ENCODE results near the gene ANO6.
"Not testable (repeated sequence)": the region's sequence is repeated elsewhere in the genome, so short reads cannot be mapped to it uniquely, and the experiment has no call there.

Gene ANO6

DNA sequence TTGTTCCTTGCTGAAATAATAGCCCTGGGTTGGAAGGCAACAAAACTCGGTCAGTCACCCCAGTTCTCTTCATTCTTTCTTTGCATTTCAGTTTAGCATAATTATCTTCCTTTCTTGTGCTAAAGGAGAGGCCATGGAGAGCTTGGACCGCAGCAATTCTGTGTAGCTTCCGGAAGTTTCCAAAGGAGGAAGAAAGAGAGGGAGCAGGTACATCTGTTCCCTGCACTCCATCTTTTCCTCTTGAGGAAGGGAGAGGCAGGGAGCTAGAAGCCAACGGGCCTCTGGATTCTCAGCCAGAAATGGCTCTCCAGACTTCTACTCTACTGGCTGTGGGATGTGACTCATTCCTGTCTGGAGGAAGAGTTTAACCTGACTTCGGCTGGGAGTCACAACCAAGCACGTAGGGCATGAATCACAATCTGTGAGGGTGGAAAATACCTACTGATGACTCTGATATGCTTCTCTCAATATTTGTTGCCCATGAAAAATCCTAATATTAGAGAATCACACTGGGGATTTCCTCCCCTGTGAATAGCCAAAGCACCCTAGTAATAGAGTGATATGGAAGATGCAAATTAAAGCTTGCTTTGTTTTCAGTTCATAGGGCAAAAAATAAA lies 17.0 kb downstream of the ANO6 start:
- Histone ChIP-seq H3K79me2 (ENCODE audit: low read length) (peaks cover 86% of the 10 kb centered on the region), H4K20me1 (ENCODE audit: insufficient read depth, low read length) (no peaks in the 10 kb centered on the region), H3K9me3 (replicated peaks; ENCODE audit: insufficient read depth, low read length) (no peaks in the 10 kb centered on the region), H3K4me3 (ENCODE audit: low read length) (no peak overlapping the region), H2AFZ (ENCODE audit: low read length) (no peak overlapping the region), H3K9me2 (replicated peaks; ENCODE audit: insufficient read depth, low read length) (no peaks in the 10 kb centered on the region), H3F3A (ENCODE audit: insufficient read depth, low read length) (peaks cover 4% of the 10 kb centered on the region; the same call in 1 of the 2 replicates), H3K27ac (ENCODE audit: low read length) (no peak overlapping the region), H3K4me1 (ENCODE audit: low read length) (peaks cover 31% of the 10 kb centered on the region), H3K4me2 (ENCODE audit: low read depth, low read length) (no peak overlapping the region), H3K27me3 (replicated peaks; ENCODE audit: insufficient read depth, low read length) (no peaks in the 10 kb centered on the region), H3K36me3 (replicated peaks; ENCODE audit: insufficient read depth, low read length) (peaks cover 6% of the 10 kb centered on the region; the same call in 1 of the 2 replicates), H3K9ac (ENCODE audit: low read length) (no peak overlapping the region)
- DNase-seq, result no peak
- TF ChIP-seq EZH2phosphoT487 (IDR thresholded peaks at IDR 0.05; ENCODE audit: low read length) (no peak), EZH2 (optimal IDR thresholded peaks at IDR 0.05; ENCODE audit: low read depth, low read length) (no peak)
- TF ChIP-seq, protein P1, sequence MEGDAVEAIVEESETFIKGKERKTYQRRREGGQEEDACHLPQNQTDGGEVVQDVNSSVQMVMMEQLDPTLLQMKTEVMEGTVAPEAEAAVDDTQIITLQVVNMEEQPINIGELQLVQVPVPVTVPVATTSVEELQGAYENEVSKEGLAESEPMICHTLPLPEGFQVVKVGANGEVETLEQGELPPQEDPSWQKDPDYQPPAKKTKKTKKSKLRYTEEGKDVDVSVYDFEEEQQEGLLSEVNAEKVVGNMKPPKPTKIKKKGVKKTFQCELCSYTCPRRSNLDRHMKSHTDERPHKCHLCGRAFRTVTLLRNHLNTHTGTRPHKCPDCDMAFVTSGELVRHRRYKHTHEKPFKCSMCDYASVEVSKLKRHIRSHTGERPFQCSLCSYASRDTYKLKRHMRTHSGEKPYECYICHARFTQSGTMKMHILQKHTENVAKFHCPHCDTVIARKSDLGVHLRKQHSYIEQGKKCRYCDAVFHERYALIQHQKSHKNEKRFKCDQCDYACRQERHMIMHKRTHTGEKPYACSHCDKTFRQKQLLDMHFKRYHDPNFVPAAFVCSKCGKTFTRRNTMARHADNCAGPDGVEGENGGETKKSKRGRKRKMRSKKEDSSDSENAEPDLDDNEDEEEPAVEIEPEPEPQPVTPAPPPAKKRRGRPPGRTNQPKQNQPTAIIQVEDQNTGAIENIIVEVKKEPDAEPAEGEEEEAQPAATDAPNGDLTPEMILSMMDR (IDR thresholded peaks at IDR 0.05; ENCODE audit: low read length), result no peak

DNA sequence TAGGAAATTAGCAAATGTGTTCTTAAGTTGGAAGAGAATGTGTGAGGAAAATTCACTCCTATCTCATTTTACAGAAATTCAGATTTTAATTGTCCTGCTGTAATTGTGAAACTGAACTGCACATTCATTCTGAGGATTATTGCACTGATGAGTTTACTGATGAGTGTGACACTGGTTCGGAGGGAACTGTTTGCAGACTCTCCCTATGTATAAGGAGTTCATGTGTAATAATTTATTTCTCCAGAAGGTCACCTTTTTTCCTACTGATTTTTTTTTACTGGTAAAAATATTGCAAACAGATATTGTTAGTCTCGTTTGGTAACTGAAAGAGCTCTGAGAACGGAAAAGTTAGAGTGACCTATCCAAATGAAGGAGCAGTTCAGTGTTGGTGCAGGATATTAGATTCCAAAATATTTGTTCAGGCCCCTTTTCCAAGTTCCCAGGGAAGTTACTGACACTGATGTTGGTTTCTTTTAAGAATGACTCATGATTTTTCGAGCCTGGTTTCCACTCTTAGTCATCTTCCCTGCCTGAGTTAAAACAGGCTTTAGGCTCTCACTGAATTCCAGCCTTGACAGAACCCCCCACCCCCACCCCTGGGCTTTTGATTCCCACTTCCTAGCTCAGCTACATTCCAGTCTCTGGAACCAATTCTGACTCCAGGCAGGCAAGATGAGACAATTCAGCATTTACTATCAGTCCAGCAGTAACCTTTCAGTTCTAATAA lies 18.4 kb downstream of the ANO6 start:
- Histone ChIP-seq H3K4me1 (ENCODE audit: low read length) (peaks cover 31% of the 10 kb centered on the region), H3K27me3 (replicated peaks; ENCODE audit: insufficient read depth, low read length) (no peaks in the 10 kb centered on the region), H3K4me2 (ENCODE audit: low read depth, low read length) (no peak overlapping the region), H3K79me2 (ENCODE audit: low read length) (peaks cover 83% of the 10 kb centered on the region), H3K9ac (ENCODE audit: low read length) (no peak overlapping the region), H3K4me3 (ENCODE audit: low read length) (no peak overlapping the region), H3F3A (ENCODE audit: insufficient read depth, low read length) (peaks cover 4% of the 10 kb centered on the region; the same call in 1 of the 2 replicates), H3K9me2 (replicated peaks; ENCODE audit: insufficient read depth, low read length) (no peaks in the 10 kb centered on the region), H3K9me3 (replicated peaks; ENCODE audit: insufficient read depth, low read length) (no peaks in the 10 kb centered on the region), H3K36me3 (replicated peaks; ENCODE audit: insufficient read depth, low read length) (peaks cover 6% of the 10 kb centered on the region; the same call in 1 of the 2 replicates), H2AFZ (ENCODE audit: low read length) (no peak overlapping the region), H3K27ac (ENCODE audit: low read length) (no peak overlapping the region), H4K20me1 (ENCODE audit: insufficient read depth, low read length) (no peaks in the 10 kb centered on the region)
- DNase-seq, result no peak
- TF ChIP-seq EZH2 (optimal IDR thresholded peaks at IDR 0.05; ENCODE audit: low read depth, low read length) (no peak), EZH2phosphoT487 (IDR thresholded peaks at IDR 0.05; ENCODE audit: low read length) (no peak)
- TF ChIP-seq, protein P1 (IDR thresholded peaks at IDR 0.05; ENCODE audit: low read length), result no peak

DNA sequence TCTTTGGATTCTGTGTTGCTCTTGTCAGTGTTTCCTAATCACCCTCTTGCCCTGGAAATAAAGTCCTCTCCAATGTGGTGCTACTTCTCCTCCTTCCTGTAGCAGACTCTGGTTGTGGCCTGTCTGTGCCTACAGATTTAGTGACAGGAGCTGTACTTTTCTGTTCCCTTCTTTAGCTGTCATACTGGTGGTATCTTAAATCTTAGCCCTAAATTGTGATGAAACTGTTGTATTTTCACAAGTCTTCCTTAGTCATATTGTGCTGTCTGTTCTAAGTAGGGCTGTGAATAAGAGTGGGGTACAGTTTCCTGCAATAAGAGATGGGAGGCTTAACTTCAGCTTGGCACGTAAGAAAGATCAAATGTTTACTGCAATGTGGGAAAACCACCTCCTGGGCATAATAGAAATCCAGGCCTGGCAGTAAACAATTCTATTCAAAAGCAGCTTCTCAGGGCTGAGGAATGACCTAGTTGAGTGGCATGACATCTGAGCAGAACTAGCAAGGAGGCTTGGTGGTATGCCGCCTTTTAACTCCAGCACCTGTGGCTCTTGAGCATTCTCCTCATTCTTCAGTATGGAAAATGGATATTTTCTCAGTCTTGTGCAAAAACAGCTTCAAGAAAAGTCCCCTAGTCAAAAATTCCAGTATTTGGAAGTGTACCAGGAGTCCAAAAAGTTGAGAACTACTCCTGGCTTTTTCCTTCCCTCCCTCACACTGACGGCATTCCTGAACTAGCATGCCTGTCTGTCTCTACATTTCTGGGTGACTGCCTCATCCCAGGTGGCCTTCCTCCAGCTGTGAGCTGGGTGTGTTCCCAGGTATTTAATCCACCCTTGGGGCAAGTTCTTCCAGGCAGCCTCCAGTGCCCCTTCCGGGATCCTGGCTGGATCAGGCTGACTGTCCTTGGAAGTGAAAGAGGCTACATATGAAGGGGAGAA lies 19.5 kb downstream of the ANO6 start:
- Histone ChIP-seq H3K27ac (ENCODE audit: low read length) (no peak overlapping the region), H4K20me1 (ENCODE audit: insufficient read depth, low read length) (no peaks in the 10 kb centered on the region), H3F3A (ENCODE audit: insufficient read depth, low read length) (peaks cover 4% of the 10 kb centered on the region; the same call in 1 of the 2 replicates), H3K4me1 (ENCODE audit: low read length) (peaks cover 31% of the 10 kb centered on the region), H3K4me3 (ENCODE audit: low read length) (no peak overlapping the region), H2AFZ (ENCODE audit: low read length) (no peak overlapping the region), H3K9me2 (replicated peaks; ENCODE audit: insufficient read depth, low read length) (no peaks in the 10 kb centered on the region), H3K27me3 (replicated peaks; ENCODE audit: insufficient read depth, low read length) (no peaks in the 10 kb centered on the region), H3K36me3 (replicated peaks; ENCODE audit: insufficient read depth, low read length) (peaks cover 6% of the 10 kb centered on the region; the same call in 1 of the 2 replicates), H3K4me2 (ENCODE audit: low read depth, low read length) (no peak overlapping the region), H3K79me2 (ENCODE audit: low read length) (peaks cover 81% of the 10 kb centered on the region), H3K9ac (ENCODE audit: low read length) (no peak overlapping the region), H3K9me3 (replicated peaks; ENCODE audit: insufficient read depth, low read length) (no peaks in the 10 kb centered on the region)
- TF ChIP-seq, protein P1 (IDR thresholded peaks at IDR 0.05; ENCODE audit: low read length), result no peak
- no peak for TF ChIP-seq EZH2phosphoT487 (IDR thresholded peaks at IDR 0.05; ENCODE audit: low read length)
- TF ChIP-seq EZH2 (optimal IDR thresholded peaks at IDR 0.05; ENCODE audit: low read depth, low read length), result no peak
- no peak for DNase-seq

DNA sequence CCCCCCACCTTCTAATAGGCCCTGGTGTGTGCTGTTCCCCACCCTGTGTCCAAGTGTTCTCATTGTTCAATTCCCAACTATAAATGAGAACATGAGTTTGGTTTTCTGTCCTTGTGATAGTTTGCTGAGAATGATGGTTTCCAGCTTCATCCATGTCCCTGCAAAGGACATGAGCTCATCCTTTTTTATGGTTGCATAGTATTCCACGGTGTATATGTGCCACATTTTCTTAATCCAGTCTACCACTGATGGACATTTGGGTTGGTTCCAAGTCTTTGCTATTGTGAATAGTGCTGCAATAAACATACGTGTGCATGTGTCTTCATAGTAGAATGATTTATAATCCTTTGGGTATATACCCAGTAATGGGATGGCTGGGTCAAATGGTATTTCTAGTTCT lies 20.5 kb downstream of the ANO6 start:
- H3K4me2 ChIP-seq (ENCODE audit: low read depth, low read length); H3K4me3 ChIP-seq (ENCODE audit: low read length): not testable (repeated sequence)
- peaks cover 74% of the 10 kb centered on the region for H3K79me2 ChIP-seq (ENCODE audit: low read length)

More for the DNA sequence above, 20.5 kb downstream of the ANO6 start:
- H2AFZ ChIP-seq (ENCODE audit: low read length); H3K9me2 ChIP-seq (replicated peaks; ENCODE audit: insufficient read depth, low read length); H3K9me3 ChIP-seq (replicated peaks; ENCODE audit: insufficient read depth, low read length); DNase-seq; H3K27ac ChIP-seq (ENCODE audit: low read length); H3K9ac ChIP-seq (ENCODE audit: low read length); H3K36me3 ChIP-seq (replicated peaks; ENCODE audit: insufficient read depth, low read length); H3F3A ChIP-seq (ENCODE audit: insufficient read depth, low read length); H3K27me3 ChIP-seq (replicated peaks; ENCODE audit: insufficient read depth, low read length); H4K20me1 ChIP-seq (ENCODE audit: insufficient read depth, low read length): not testable (repeated sequence)
- H3K4me1 ChIP-seq (ENCODE audit: low read length), result peaks cover 29% of the 10 kb centered on the region
